ENCODE measurements around the gene MAGOH.

MAGOH gene

GRCh38 chr1:53271446-53272090 is 33.2 kb upstream of the MAGOH start:
- no peak for DNase-seq (ENCODE audit: low spot score)
- no peak for TF ChIP-seq CTCF (IDR thresholded peaks at IDR 0.05; ENCODE audit: borderline replicate concordance, control extremely low read depth, extremely low read depth, insufficient read depth, missing control alignments)
- in situ Hi-C loops (cut with MboI; ENCODE audit: low sequenced_read_pairs, unreplicated experiment) = no loop called here

DNA sequence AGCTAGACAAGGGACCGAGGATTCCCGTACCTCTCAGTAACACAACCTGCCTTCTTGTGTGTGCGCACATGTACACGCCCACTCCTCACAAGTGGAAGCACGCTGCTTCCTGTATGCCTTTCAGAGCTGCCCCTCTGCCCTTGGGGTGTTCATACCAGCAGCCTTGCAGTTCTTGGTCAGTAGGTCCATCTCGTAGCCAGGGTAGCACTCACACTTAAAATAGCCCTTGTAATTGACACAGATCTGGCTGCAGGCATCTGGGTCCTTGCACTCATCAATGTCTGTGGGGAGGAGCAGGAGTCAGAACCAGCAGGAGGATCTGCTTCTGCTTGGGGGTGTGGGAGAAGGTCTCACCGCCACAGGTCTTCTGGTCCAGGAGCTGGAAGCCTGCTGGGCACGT is 32.6 kb upstream of the MAGOH start:
- in situ Hi-C loops (cut with MboI; ENCODE audit: low sequenced_read_pairs, unreplicated experiment) = no loop called here
- no peak for TF ChIP-seq CTCF (IDR thresholded peaks at IDR 0.05; ENCODE audit: borderline replicate concordance, control extremely low read depth, extremely low read depth, insufficient read depth, missing control alignments)

GRCh38 chr1:53270107-53270506 is 31.8 kb upstream of the MAGOH start:
- DNase-seq (ENCODE audit: low spot score) = peak; percentile 17
- no peak for TF ChIP-seq CTCF (IDR thresholded peaks at IDR 0.05; ENCODE audit: borderline replicate concordance, control extremely low read depth, extremely low read depth, insufficient read depth, missing control alignments)
- in situ Hi-C loops (cut with MboI; ENCODE audit: low sequenced_read_pairs, unreplicated experiment) = no loop called here

More for the DNA sequence above, 32.6 kb upstream of the MAGOH start:
- DNase-seq (ENCODE audit: low spot score) = no peak

- no peak for DNase-seq (ENCODE audit: low spot score)
- no peak for TF ChIP-seq CTCF (IDR thresholded peaks at IDR 0.05; ENCODE audit: borderline replicate concordance, control extremely low read depth, extremely low read depth, insufficient read depth, missing control alignments)
- in situ Hi-C loops (cut with MboI; ENCODE audit: low sequenced_read_pairs, unreplicated experiment) = no loop called here
Observed at GRCh38 chr1:53267761-53268160, 29.4 kb upstream of the MAGOH start.

GRCh38 chr1:53266038-53266437 is 27.7 kb upstream of the MAGOH start:
- in situ Hi-C loops (cut with MboI; ENCODE audit: low sequenced_read_pairs, unreplicated experiment) = no loop called here
- peak; percentile 27 for TF ChIP-seq CTCF (IDR thresholded peaks at IDR 0.05; ENCODE audit: borderline replicate concordance, control extremely low read depth, extremely low read depth, insufficient read depth, missing control alignments)
- no peak for DNase-seq (ENCODE audit: low spot score)

DNA sequence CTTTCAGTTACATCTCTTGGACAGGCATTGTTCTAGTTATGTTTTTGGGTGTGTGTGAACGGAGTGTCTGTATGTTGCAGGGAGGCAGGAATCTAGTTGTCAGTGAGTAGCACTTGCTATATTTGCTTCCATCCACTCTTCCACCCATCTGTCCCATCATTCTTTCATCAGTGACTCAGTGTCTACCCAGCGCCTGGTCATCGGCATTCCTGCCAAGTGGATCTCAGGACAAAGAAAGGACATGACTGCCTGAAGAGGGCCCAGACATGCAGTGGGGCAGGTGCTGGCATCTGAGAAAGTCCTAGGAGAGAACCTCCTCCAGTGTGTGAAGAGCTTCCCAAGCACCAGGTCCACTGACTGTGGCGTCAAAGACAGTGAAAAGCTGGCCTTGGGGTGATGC is 27.3 kb upstream of the MAGOH start:
- no peak for TF ChIP-seq CTCF (IDR thresholded peaks at IDR 0.05; ENCODE audit: borderline replicate concordance, control extremely low read depth, extremely low read depth, insufficient read depth, missing control alignments)
- no peak for DNase-seq (ENCODE audit: low spot score)
- in situ Hi-C loops (cut with MboI; ENCODE audit: low sequenced_read_pairs, unreplicated experiment) = no loop called here

Measured in GM13976 (cell line).